Fibroblast of lung (primary cell): Measurements from ENCODE around the gene WSCD2. TPM values are rescaled to one million over a fixed set of nuclear protein-coding genes. Genes with fewer than 3 reads are reported as not detected.
A peak's percentile ranks its signal among the peaks of the same experiment; 100 is the strongest.

Source experiments
- DNase-seq, 2 donors: peaks; one replicate each; pipeline versions ENCODE4 v3.0.0 to v3.0.0-alpha.2; 2010; ENCODE audit warnings: low read depth in 2 of 2
- H2AFZ ChIP-seq: 2 replicates; pipeline ENCODE4 v1.5.1; 2012; ENCODE audit warnings: low read length, control low read depth, inconsistent platforms
- H3K27ac ChIP-seq: 2 replicates; pipeline ENCODE4 v1.5.1; 2011; ENCODE audit warnings: low read length, control low read depth; ENCODE audit not compliant: insufficient read depth
- H3K27me3 ChIP-seq: 2 replicates; pipeline ENCODE4 v1.5.1; 2011; ENCODE audit warnings: mild to moderate bottlenecking, low read length; ENCODE audit not compliant: control insufficient read depth, insufficient read depth
- H3K36me3 ChIP-seq: 2 replicates; pipeline ENCODE4 v1.5.1; 2011; ENCODE audit warnings: low read length; ENCODE audit not compliant: control insufficient read depth, insufficient read depth
- H3K4me1 ChIP-seq: 2 replicates; pipeline ENCODE4 v1.5.1; 2011; ENCODE audit warnings: low read length; ENCODE audit not compliant: control insufficient read depth, insufficient read depth; ENCODE audit errors: extremely low read depth
- H3K4me2 ChIP-seq: 2 replicates; pipeline ENCODE4 v1.5.1; 2011; ENCODE audit warnings: low read length, control low read depth; ENCODE audit not compliant: insufficient read depth; ENCODE audit errors: extremely low read depth
- H3K4me3 ChIP-seq, 4 experiments: fragments of 200-600 bp in 1 of 4; sonication (generic) in 1 of 4; replicated peaks in 1 of 4; 2 replicates each; pipeline ENCODE4 v1.5.1; 2011 to 2016; ENCODE audit warnings: low read length in 4 of 4, low read depth in 3 of 4, mild to moderate bottlenecking in 3 of 4, control low read depth in 2 of 4, inconsistent platforms in 1 of 4, mixed read lengths in 1 of 4; ENCODE audit not compliant: insufficient read depth in 1 of 4; ENCODE audit errors: control extremely low read depth in 1 of 4
- H3K79me2 ChIP-seq: 2 replicates; pipeline ENCODE4 v1.5.1; 2012; ENCODE audit warnings: mild to moderate bottlenecking, low read length, inconsistent platforms; ENCODE audit not compliant: control insufficient read depth, insufficient read depth
- H3K9ac ChIP-seq: 2 replicates; pipeline ENCODE4 v1.5.1; 2011; ENCODE audit warnings: mild to moderate bottlenecking, low read length, control low read depth; ENCODE audit not compliant: insufficient read depth
- H3K9me3 ChIP-seq: 2 replicates; pipeline ENCODE4 v1.5.1; 2012; ENCODE audit warnings: low read depth, low read length; ENCODE audit not compliant: control insufficient read depth, insufficient read depth
- H4K20me1 ChIP-seq: 2 replicates; pipeline ENCODE4 v1.5.1; 2011; ENCODE audit warnings: low read length; ENCODE audit not compliant: control insufficient read depth, insufficient read depth; ENCODE audit errors: extremely low read depth
- CTCF ChIP-seq, 2 donors: IDR thresholded peaks in 1 of 2; conservative IDR thresholded peaks in 1 of 2; 1 replicate in 1 of 2; 2 replicates in 1 of 2; pipeline ENCODE4 v1.5.1; 2011 to 2012; ENCODE audit warnings: low read length in 2 of 2, control low read depth in 1 of 2, inconsistent platforms in 1 of 2, low read depth in 1 of 2, mild to moderate bottlenecking in 1 of 2
- EZH2 ChIP-seq: IDR thresholded peaks from 2 replicates; pipeline ENCODE4 v1.5.1; 2012; ENCODE audit warnings: low read length, control low read depth, mild to moderate bottlenecking; ENCODE audit errors: missing control alignments
- polyA minus RNA-seq: library from RNA; depleted of rRNA, polyadenylated mRNA; stranded (reverse); fragments of >200 nt; gene quantifications from 2 replicates; pipeline ENCODE4 v1.2.3, GENCODE V29; 2011; ENCODE audit warnings: low replicate concordance
- polyA plus RNA-seq, 2 donors: library from polyadenylated mRNA; depleted of rRNA in 1 of 2; stranded (reverse) in 1 of 2; unstranded in 1 of 2; fragments of >200 nt; gene quantifications; 2 replicates each; pipeline ENCODE4 v1.2.1, GENCODE V29; 2011 to 2012; ENCODE audit warnings: missing spikeins in 1 of 2
- total RNA-seq: library from RNA; depleted of rRNA; stranded (reverse); fragments of >200 nt; gene quantifications from 2 replicates; pipeline ENCODE4 v1.2.1, GENCODE V29; 2014

WSCD2 gene
- under 0.01 TPM in 1 of 2 replicates, not detected in the other for total RNA-seq
- not detected in 2 replicates for polyA plus RNA-seq
- not detected in 2 replicates for polyA plus RNA-seq (2012)
- not detected in 2 replicates for polyA minus RNA-seq

- H3K4me3 ChIP-seq, result no peak within 1 kb of the TSS
Measured at GRCh38 chr12:108129017-108129812, at the start of gene WSCD2. Gene WSCD2 (plus strand): TSS chr12:108129288. CDS start chr12:108195833, 66,545 bp downstream.

DNA sequence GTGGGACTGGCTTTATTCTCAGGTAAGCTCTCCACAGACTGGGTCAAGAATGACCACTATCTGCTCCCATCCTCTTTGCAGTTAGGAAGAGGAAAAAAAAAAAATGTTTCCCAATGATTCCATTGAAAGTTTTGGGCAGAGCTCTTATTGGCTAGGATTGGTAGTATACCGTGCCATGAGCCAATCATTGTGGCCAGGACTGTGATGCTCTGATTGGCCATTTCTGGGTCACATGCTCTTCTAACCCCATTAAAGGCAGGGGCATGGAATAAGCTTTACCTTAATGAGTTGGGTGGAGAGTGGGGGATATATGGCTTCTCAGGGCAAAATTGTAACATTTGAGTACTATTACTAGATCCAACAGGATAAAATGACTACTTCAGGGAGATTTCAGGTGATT, 49.4 kb upstream of the WSCD2 start:
- H2AFZ ChIP-seq, result no peak overlapping the region
- TF ChIP-seq EZH2, result no peak
- TF ChIP-seq CTCF (conservative IDR thresholded peaks at IDR 0.05 in 1 of 2, IDR thresholded peaks at IDR 0.05 in 1 of 2; ENCODE audit: low read depth in 1 of 2, low read length in 2 of 2), result no peak

More at GRCh38 chr12:108129017-108129812, at the start of gene WSCD2:
- TF ChIP-seq EZH2, result no peak
- TF ChIP-seq CTCF (conservative IDR thresholded peaks at IDR 0.05 in 1 of 2, IDR thresholded peaks at IDR 0.05 in 1 of 2; ENCODE audit: low read depth in 1 of 2, low read length in 2 of 2), result no peak
- DNase-seq, result peak in 1 of 2 donors; percentile 13
- H3K9me3 ChIP-seq, result no peaks in the 10 kb centered on the region
- no peaks in the 10 kb centered on the region for H3K27me3 ChIP-seq
- no peak within 1 kb of the TSS for H2AFZ ChIP-seq
- no peak within 1 kb of the TSS for H3K27ac ChIP-seq
- no peaks in the 10 kb centered on the region for H4K20me1 ChIP-seq
- H3K79me2 ChIP-seq, result no peaks in the 10 kb centered on the region
- no peaks in the 10 kb centered on the region for H3K36me3 ChIP-seq
- no peaks in the 10 kb centered on the region for H3K4me1 ChIP-seq
- no peak within 1 kb of the TSS for H3K4me2 ChIP-seq
- H3K9ac ChIP-seq, result no peak within 1 kb of the TSS

GRCh38 chr12:108080363-108080762, 48.7 kb upstream of the WSCD2 start:
- H3K4me2 ChIP-seq, result no peak overlapping the region

More for the DNA sequence above, 49.4 kb upstream of the WSCD2 start:
- H3K27me3 ChIP-seq, result no peaks in the 10 kb centered on the region
- H3K9ac ChIP-seq, result no peak overlapping the region
- no peaks in the 10 kb centered on the region for H3K9me3 ChIP-seq
- no peak overlapping the region for H3K27ac ChIP-seq
- H4K20me1 ChIP-seq, result no peaks in the 10 kb centered on the region
- DNase-seq, result no peak
- H3K36me3 ChIP-seq, result no peaks in the 10 kb centered on the region
- no peaks in the 10 kb centered on the region for H3K4me1 ChIP-seq
- H3K79me2 ChIP-seq, result no peaks in the 10 kb centered on the region
- H3K4me3 ChIP-seq, result no peak overlapping the region
- no peak overlapping the region for H3K4me2 ChIP-seq

More at GRCh38 chr12:108080363-108080762, 48.7 kb upstream of the WSCD2 start:
- H3K79me2 ChIP-seq, result no peaks in the 10 kb centered on the region
- no peak overlapping the region for H2AFZ ChIP-seq
- TF ChIP-seq EZH2 (no peak), CTCF (conservative IDR thresholded peaks at IDR 0.05 in 1 of 2, IDR thresholded peaks at IDR 0.05 in 1 of 2; ENCODE audit: low read depth in 1 of 2, low read length in 2 of 2) (no peak)
- no peak overlapping the region for H3K9ac ChIP-seq
- no peaks in the 10 kb centered on the region for H3K36me3 ChIP-seq
- no peak for DNase-seq
- no peaks in the 10 kb centered on the region for H3K9me3 ChIP-seq
- no peak overlapping the region for H3K27ac ChIP-seq
- no peak overlapping the region for H3K4me3 ChIP-seq
- no peaks in the 10 kb centered on the region for H3K4me1 ChIP-seq
- no peaks in the 10 kb centered on the region for H4K20me1 ChIP-seq
- H3K27me3 ChIP-seq, result no peaks in the 10 kb centered on the region
